Brain microvascular endothelial cell (primary cell): Measurements from ENCODE around the gene SEMA6B.

Experiments used
- DNase-seq: peaks from one replicate; pipeline ENCODE4 v3.0.0-alpha.2; 2020
- H3K27ac ChIP-seq: fragments of 250-450 bp; sonication (Bioruptor Pico); 2 replicates; pipeline ENCODE4 v1.5.1; 2020; ENCODE audit warnings: mild to moderate bottlenecking, moderate library complexity
- H3K27me3 ChIP-seq: fragments of 250-450 bp; sonication (Bioruptor Pico); replicated peaks from 2 replicates; pipeline ENCODE4 v1.5.1; 2020; ENCODE audit warnings: mild to moderate bottlenecking
- H3K36me3 ChIP-seq: fragments of 250-450 bp; sonication (Bioruptor Pico); replicated peaks from 2 replicates; pipeline ENCODE4 v1.5.1; 2020; ENCODE audit warnings: mild to moderate bottlenecking
- H3K4me3 ChIP-seq: 2 replicates; pipeline ENCODE4 v1.5.1; 2011; ENCODE audit warnings: low read depth, mild to moderate bottlenecking, control low read depth, low read length, moderate library complexity
- in situ Hi-C: cut with HindIII; loops from 2 replicates; pipeline ENCODE4 v1.10.0; 2017; ENCODE audit warnings: low sequenced_read_pairs, low pct_ligation_motif_present
- TF ChIP-seq, protein P1 (sequence below): IDR thresholded peaks from 2 replicates; pipeline ENCODE4 v1.5.1; 2011; ENCODE audit warnings: low read depth, mild to moderate bottlenecking, moderate library complexity, low read length, control low read depth, inconsistent platforms; ENCODE audit errors: missing control alignments

Gene SEMA6B

DNA sequence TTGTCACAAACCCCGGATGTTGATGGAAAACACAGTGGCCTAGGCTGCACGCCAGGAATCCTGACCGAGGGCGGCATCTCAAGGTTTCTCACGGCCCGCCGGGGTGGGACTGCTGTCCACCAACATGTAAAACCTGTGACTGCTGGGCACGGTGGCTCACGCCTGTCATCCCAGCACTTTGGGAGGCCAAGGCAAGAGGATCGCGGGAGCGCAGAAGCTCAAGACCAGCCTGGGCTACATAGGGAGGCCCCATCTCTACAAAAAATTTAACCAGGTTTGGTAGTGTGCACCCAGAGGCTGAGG is 52.4 kb downstream of the SEMA6B start:
- in situ Hi-C loops: no loop called here
- no peaks in the 10 kb centered on the region for H3K27me3 ChIP-seq
- no peak for DNase-seq
- H3K36me3 ChIP-seq: peaks cover 21% of the 10 kb centered on the region
- TF ChIP-seq, protein P1, sequence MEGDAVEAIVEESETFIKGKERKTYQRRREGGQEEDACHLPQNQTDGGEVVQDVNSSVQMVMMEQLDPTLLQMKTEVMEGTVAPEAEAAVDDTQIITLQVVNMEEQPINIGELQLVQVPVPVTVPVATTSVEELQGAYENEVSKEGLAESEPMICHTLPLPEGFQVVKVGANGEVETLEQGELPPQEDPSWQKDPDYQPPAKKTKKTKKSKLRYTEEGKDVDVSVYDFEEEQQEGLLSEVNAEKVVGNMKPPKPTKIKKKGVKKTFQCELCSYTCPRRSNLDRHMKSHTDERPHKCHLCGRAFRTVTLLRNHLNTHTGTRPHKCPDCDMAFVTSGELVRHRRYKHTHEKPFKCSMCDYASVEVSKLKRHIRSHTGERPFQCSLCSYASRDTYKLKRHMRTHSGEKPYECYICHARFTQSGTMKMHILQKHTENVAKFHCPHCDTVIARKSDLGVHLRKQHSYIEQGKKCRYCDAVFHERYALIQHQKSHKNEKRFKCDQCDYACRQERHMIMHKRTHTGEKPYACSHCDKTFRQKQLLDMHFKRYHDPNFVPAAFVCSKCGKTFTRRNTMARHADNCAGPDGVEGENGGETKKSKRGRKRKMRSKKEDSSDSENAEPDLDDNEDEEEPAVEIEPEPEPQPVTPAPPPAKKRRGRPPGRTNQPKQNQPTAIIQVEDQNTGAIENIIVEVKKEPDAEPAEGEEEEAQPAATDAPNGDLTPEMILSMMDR: no peak
- H3K27ac ChIP-seq: no peak overlapping the region
- no peak overlapping the region for H3K4me3 ChIP-seq

- in situ Hi-C loops: no loop called here
- H3K4me3 ChIP-seq: no peak overlapping the region
- TF ChIP-seq, protein P1: peak; percentile 36
- peaks cover 22% of the 10 kb centered on the region for H3K36me3 ChIP-seq
- H3K27ac ChIP-seq: peak overlapping the region; percentile 3
- peak; percentile 67 for DNase-seq
- no peaks in the 10 kb centered on the region for H3K27me3 ChIP-seq
Measured at GRCh38 chr19:4506449-4507149, 52.9 kb downstream of the SEMA6B start.

GRCh38 chr19:4505570-4506448 is 53.7 kb downstream of the SEMA6B start:
- Histone ChIP-seq H3K27me3 (no peaks in the 10 kb centered on the region), H3K4me3 (no peak overlapping the region), H3K27ac (no peak overlapping the region), H3K36me3 (peaks cover 28% of the 10 kb centered on the region)
- in situ Hi-C loops: no loop called here
- DNase-seq: no peak
- TF ChIP-seq, protein P1: no peak

DNA sequence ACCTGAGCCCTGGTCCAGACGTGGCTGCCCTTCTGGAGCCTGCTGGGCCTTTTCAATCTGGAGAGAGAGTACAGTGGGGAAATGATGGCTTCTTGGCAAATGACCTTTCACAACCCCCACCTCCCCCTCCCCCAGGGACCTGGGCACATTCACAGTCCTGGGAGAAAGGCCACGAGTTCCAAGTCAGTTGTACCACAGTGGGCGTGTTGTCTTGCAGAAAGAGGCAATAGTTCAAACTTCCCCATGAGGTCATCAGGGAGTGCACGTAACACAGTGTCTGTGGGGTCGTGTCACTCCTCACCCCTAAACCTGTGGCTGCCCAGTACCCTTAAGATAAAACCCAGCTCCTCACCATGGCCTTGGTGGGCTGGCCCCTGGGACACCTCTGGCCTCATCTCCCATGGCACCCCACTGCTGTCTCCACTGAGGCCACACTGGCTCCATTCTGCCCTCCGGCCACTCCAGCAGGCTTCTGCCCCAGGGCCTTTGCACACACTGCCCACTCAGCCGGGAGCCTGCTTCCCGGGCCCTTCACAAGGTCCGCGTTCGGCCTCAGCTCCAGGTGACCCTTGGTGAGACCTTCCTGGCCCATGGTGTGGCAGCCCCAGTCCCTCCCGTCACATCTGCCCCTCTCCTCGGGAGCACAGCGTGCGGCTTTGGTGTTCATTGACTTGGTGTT is 54.5 kb downstream of the SEMA6B start:
- in situ Hi-C loops: no loop called here
- no peak overlapping the region for H3K4me3 ChIP-seq
- no peak for DNase-seq
- TF ChIP-seq, protein P1: no peak
- peaks cover 33% of the 10 kb centered on the region for H3K36me3 ChIP-seq
- H3K27ac ChIP-seq: no peak overlapping the region
- H3K27me3 ChIP-seq: no peaks in the 10 kb centered on the region

DNA sequence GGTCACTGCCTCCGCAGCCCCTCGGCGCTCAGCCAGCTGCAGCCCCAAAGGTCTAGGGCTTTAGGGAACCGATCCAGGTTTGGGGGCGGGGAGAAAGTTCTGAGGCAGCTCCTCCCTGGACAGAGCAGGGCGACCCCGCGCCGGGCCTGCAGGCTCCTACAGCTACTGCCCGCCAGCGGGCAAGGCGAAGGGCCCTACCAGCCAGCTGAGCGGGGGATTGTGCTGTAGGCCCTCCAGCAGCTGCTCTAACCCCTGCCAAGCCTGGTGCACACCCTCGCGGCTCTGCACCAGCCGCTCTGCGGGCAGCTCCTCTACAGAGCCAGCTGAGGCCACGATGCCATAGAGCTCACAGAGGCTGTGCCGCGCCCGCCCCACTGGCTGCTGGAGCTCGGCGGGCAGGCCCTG is 55.2 kb downstream of the SEMA6B start:
- H3K4me3 ChIP-seq: no peak overlapping the region
- H3K36me3 ChIP-seq: peaks cover 36% of the 10 kb centered on the region
- no peak overlapping the region for H3K27ac ChIP-seq
- DNase-seq: no peak
- no peaks in the 10 kb centered on the region for H3K27me3 ChIP-seq
- TF ChIP-seq, protein P1: no peak
- in situ Hi-C loops: no loop called here
